ENCODE data around the gene COMMD9.
"Not testable (repeated sequence)": the region's sequence is repeated elsewhere in the genome, so short reads cannot be mapped to it uniquely, and the experiment has no call there.

- TF ChIP-seq CTCF, POLR2A, EP300 (IDR thresholded peaks at IDR 0.05): not testable (repeated sequence)
Measured at GRCh38 chr11:36325403-36325802, 36.2 kb upstream of the COMMD9 start.
